HK-2 (cell line): ENCODE data around the gene CCPG1.
"Not testable (repeated sequence)": the region's sequence is repeated elsewhere in the genome, so short reads cannot be mapped to it uniquely, and the experiment has no call there.

Experiments
- DNase-seq: peaks from one replicate; pipeline ENCODE4 v3.0.0-alpha.2; 2018; ENCODE audit not compliant: unreplicated experiment

CCPG1 gene

GRCh38 chr15:55408012-55408928, at the start of gene CCPG1, which contains the start of gene PIERCE2:
Gene CCPG1, minus strand, starts transcription at chr15:55408359. Its CDS starts 18,935 bp downstream, at chr15:55389424.
Gene PIERCE2, plus strand, starts transcription at chr15:55408495. Its CDS starts 274 bp downstream, at chr15:55408769.
- DNase-seq, result peak; percentile 88

- DNase-seq, result no peak
Measured at GRCh38 chr15:55457401-55458022, 49.4 kb upstream of the CCPG1 start.

GRCh38 chr15:55447030-55447394, 38.9 kb upstream of the CCPG1 start:
- not testable (repeated sequence) for DNase-seq

- not testable (repeated sequence) for DNase-seq
Measured at GRCh38 chr15:55446379-55447029, 38.3 kb upstream of the CCPG1 start.

- not testable (repeated sequence) for DNase-seq
Measured at GRCh38 chr15:55445936-55446335, 37.8 kb upstream of the CCPG1 start.

- DNase-seq, result not testable (repeated sequence)
Measured at GRCh38 chr15:55443141-55443540, 35.0 kb upstream of the CCPG1 start.

- no peak for DNase-seq
Measured at GRCh38 chr15:55434989-55435825, 27.0 kb upstream of the CCPG1 start.

GRCh38 chr15:55422089-55422488, 13.9 kb upstream of the CCPG1 start:
- DNase-seq, result no peak

- DNase-seq, result no peak
Measured at GRCh38 chr15:55420171-55420866, 12.2 kb upstream of the CCPG1 start.

- not testable (repeated sequence) for DNase-seq
Measured at GRCh38 chr15:55417678-55418077, 9.5 kb upstream of the CCPG1 start.

GRCh38 chr15:55408976-55409375, 817 bp upstream of the CCPG1 start:
- not testable (repeated sequence) for DNase-seq

GRCh38 chr15:55407498-55408011, 604 bp downstream of the CCPG1 start:
- no peak for DNase-seq

- DNase-seq, result no peak
Measured at GRCh38 chr15:55403531-55403930, 4.6 kb downstream of the CCPG1 start.

- no peak for DNase-seq
Measured at GRCh38 chr15:55402707-55403106, 5.5 kb downstream of the CCPG1 start.

GRCh38 chr15:55401786-55402246, 6.3 kb downstream of the CCPG1 start:
- DNase-seq, result no peak

- not testable (repeated sequence) for DNase-seq
Measured at GRCh38 chr15:55400050-55400449, 8.1 kb downstream of the CCPG1 start.

GRCh38 chr15:55398243-55398642, 9.9 kb downstream of the CCPG1 start:
- DNase-seq, result no peak

GRCh38 chr15:55394694-55395093, 13.5 kb downstream of the CCPG1 start:
- no peak for DNase-seq

- DNase-seq, result no peak
Measured at GRCh38 chr15:55389264-55389607, 18.9 kb downstream of the CCPG1 start.

GRCh38 chr15:55387027-55387426, 21.1 kb downstream of the CCPG1 start:
- DNase-seq, result no peak

- no peak for DNase-seq
Measured at GRCh38 chr15:55383687-55384086, 24.5 kb downstream of the CCPG1 start.
